Left renal cortex interstitium (tissue), 4 donors: ENCODE data around the gene EIF4G1. TPM values are rescaled to one million over a fixed set of nuclear protein-coding genes. Genes with fewer than 3 reads are reported as not detected.
"Not testable (repeated sequence)": the region's sequence is repeated elsewhere in the genome, so short reads cannot be mapped to it uniquely, and the experiment has no call there.

Experiments
- DNase-seq, 4 donors: peaks; one replicate each; pipeline ENCODE4 v3.0.0-alpha.2; 2013; ENCODE audit warnings: low read depth in 4 of 4, low spot score in 2 of 4, missing footprints in 1 of 4
- polyA plus RNA-seq, 4 donors: library from polyadenylated mRNA; unstranded; fragments of 120-200 nt; gene quantifications; one replicate each; pipeline ENCODE4 v1.2.1, GENCODE V29; 2013; ENCODE audit not compliant: insufficient read length in 4 of 4

EIF4G1 gene
- polyA plus RNA-seq, 4 donors = 161 to 227 (median 197) TPM

GRCh38 chr3:184334470-184335158 lies 20.2 kb downstream of the EIF4G1 start:
- no peak for DNase-seq

- DNase-seq = no peak
These were observed 20.9 kb downstream of the EIF4G1 start for GRCh38 chr3:184335291-184335660.

GRCh38 chr3:184335661-184336546 lies 21.5 kb downstream of the EIF4G1 start:
- peak in 2 of 4 donors; percentile 70 to 74 for DNase-seq

GRCh38 chr3:184336547-184337398 lies 22.4 kb downstream of the EIF4G1 start:
- DNase-seq = no peak

GRCh38 chr3:184337399-184337714 lies 23.0 kb downstream of the EIF4G1 start, which contains the start of gene FAM131A:
FAM131A (plus strand) TSS chr3:184337600; CDS start chr3:184337631, 31 bp downstream.
- no peak for DNase-seq

- DNase-seq = no peak
These were observed 23.6 kb downstream of the EIF4G1 start for GRCh38 chr3:184337981-184338380.

- DNase-seq = no peak
These were observed 24.1 kb downstream of the EIF4G1 start for GRCh38 chr3:184338511-184338945.

GRCh38 chr3:184339001-184339400 lies 24.6 kb downstream of the EIF4G1 start:
- DNase-seq = no peak

GRCh38 chr3:184339451-184340135 lies 25.2 kb downstream of the EIF4G1 start:
- not testable (repeated sequence) for DNase-seq

- no peak for DNase-seq
These were observed 27.5 kb downstream of the EIF4G1 start for GRCh38 chr3:184341925-184342324.

GRCh38 chr3:184343200-184343876 lies 28.9 kb downstream of the EIF4G1 start:
- no peak for DNase-seq

- no peak for DNase-seq
These were observed 30.3 kb downstream of the EIF4G1 start for GRCh38 chr3:184344579-184345316.

GRCh38 chr3:184345317-184346144 lies 31.1 kb downstream of the EIF4G1 start:
- peak in 1 of 4 donors; percentile 46 for DNase-seq

- no peak for DNase-seq
These were observed 32.2 kb downstream of the EIF4G1 start for GRCh38 chr3:184346480-184347190.

GRCh38 chr3:184347321-184348056 lies 33.1 kb downstream of the EIF4G1 start:
- DNase-seq = no peak

- DNase-seq = no peak
These were observed 33.6 kb downstream of the EIF4G1 start for GRCh38 chr3:184348057-184348382.
